ENCODE results near the gene DOCK10.

DOCK10 gene

GRCh38 chr2:224781400-224781799, 260.9 kb downstream of the DOCK10 start:
- H3K27me3 ChIP-seq (ENCODE audit: insufficient read depth, low read length) = no peaks in the 10 kb centered on the region
- no peak overlapping the region for H3K4me3 ChIP-seq (ENCODE audit: low read depth, low read length)
- no peak overlapping the region for H3K27ac ChIP-seq (ENCODE audit: low read depth, low read length)
- H3K36me3 ChIP-seq (ENCODE audit: insufficient read depth, low read length) = peaks cover 4% of the 10 kb centered on the region; the same call in 1 of the 2 replicates
- H2AFZ ChIP-seq (ENCODE audit: low read length, unreplicated experiment) = no peak overlapping the region
- no peaks in the 10 kb centered on the region for H3K4me1 ChIP-seq (ENCODE audit: control insufficient read depth, insufficient read depth, low read length, unreplicated experiment)
- no peaks in the 10 kb centered on the region for H3K79me2 ChIP-seq (ENCODE audit: control insufficient read depth, insufficient read depth, low read length, unreplicated experiment)

GRCh38 chr2:224780823-224781222, 261.4 kb downstream of the DOCK10 start:
- Histone ChIP-seq H2AFZ (ENCODE audit: low read length, unreplicated experiment) (no peak overlapping the region), H3K4me1 (ENCODE audit: control insufficient read depth, insufficient read depth, low read length, unreplicated experiment) (no peaks in the 10 kb centered on the region), H3K27ac (ENCODE audit: low read depth, low read length) (no peak overlapping the region), H3K36me3 (ENCODE audit: insufficient read depth, low read length) (0 out of 2 replicates have a peak, but pooled peaks cover 4% of the 10 kb centered on the region), H3K79me2 (ENCODE audit: control insufficient read depth, insufficient read depth, low read length, unreplicated experiment) (no peaks in the 10 kb centered on the region), H3K27me3 (ENCODE audit: insufficient read depth, low read length) (no peaks in the 10 kb centered on the region), H3K4me3 (ENCODE audit: low read depth, low read length) (no peak overlapping the region)

GRCh38 chr2:224780106-224780505, 262.2 kb downstream of the DOCK10 start:
- Histone ChIP-seq H2AFZ (ENCODE audit: low read length, unreplicated experiment) (no peak overlapping the region), H3K79me2 (ENCODE audit: control insufficient read depth, insufficient read depth, low read length, unreplicated experiment) (no peaks in the 10 kb centered on the region), H3K27me3 (ENCODE audit: insufficient read depth, low read length) (no peaks in the 10 kb centered on the region), H3K4me3 (ENCODE audit: low read depth, low read length) (no peak overlapping the region), H3K27ac (ENCODE audit: low read depth, low read length) (no peak overlapping the region), H3K36me3 (ENCODE audit: insufficient read depth, low read length) (0 out of 2 replicates have a peak, but pooled peaks cover 4% of the 10 kb centered on the region), H3K4me1 (ENCODE audit: control insufficient read depth, insufficient read depth, low read length, unreplicated experiment) (no peaks in the 10 kb centered on the region)

GRCh38 chr2:224778474-224778877, 263.8 kb downstream of the DOCK10 start:
- Histone ChIP-seq H3K4me3 (ENCODE audit: low read depth, low read length) (no peak overlapping the region), H3K27me3 (ENCODE audit: insufficient read depth, low read length) (no peaks in the 10 kb centered on the region), H3K27ac (ENCODE audit: low read depth, low read length) (no peak overlapping the region), H2AFZ (ENCODE audit: low read length, unreplicated experiment) (no peak overlapping the region), H3K36me3 (ENCODE audit: insufficient read depth, low read length) (peaks cover 9% of the 10 kb centered on the region; the same call in 1 of the 2 replicates), H3K79me2 (ENCODE audit: control insufficient read depth, insufficient read depth, low read length, unreplicated experiment) (no peaks in the 10 kb centered on the region), H3K4me1 (ENCODE audit: control insufficient read depth, insufficient read depth, low read length, unreplicated experiment) (no peaks in the 10 kb centered on the region)

- peaks cover 15% of the 10 kb centered on the region; the same call in 1 of the 2 replicates for H3K36me3 ChIP-seq (ENCODE audit: insufficient read depth, low read length)
- no peaks in the 10 kb centered on the region for H3K79me2 ChIP-seq (ENCODE audit: control insufficient read depth, insufficient read depth, low read length, unreplicated experiment)
- H2AFZ ChIP-seq (ENCODE audit: low read length, unreplicated experiment) = no peak overlapping the region
- H3K4me1 ChIP-seq (ENCODE audit: control insufficient read depth, insufficient read depth, low read length, unreplicated experiment) = no peaks in the 10 kb centered on the region
- H3K4me3 ChIP-seq (ENCODE audit: low read depth, low read length) = no peak overlapping the region
- H3K27ac ChIP-seq (ENCODE audit: low read depth, low read length) = no peak overlapping the region
- H3K27me3 ChIP-seq (ENCODE audit: insufficient read depth, low read length) = no peaks in the 10 kb centered on the region
Observed at GRCh38 chr2:224777559-224777930, 264.7 kb downstream of the DOCK10 start.

GRCh38 chr2:224776795-224777558, 265.3 kb downstream of the DOCK10 start:
- no peaks in the 10 kb centered on the region for H3K4me1 ChIP-seq (ENCODE audit: control insufficient read depth, insufficient read depth, low read length, unreplicated experiment)

GRCh38 chr2:224775647-224776046, 266.6 kb downstream of the DOCK10 start:
- no peaks in the 10 kb centered on the region for H3K27me3 ChIP-seq (ENCODE audit: insufficient read depth, low read length)
- H3K79me2 ChIP-seq (ENCODE audit: control insufficient read depth, insufficient read depth, low read length, unreplicated experiment) = no peaks in the 10 kb centered on the region
- no peak overlapping the region for H3K4me3 ChIP-seq (ENCODE audit: low read depth, low read length)
- H3K27ac ChIP-seq (ENCODE audit: low read depth, low read length) = no peak overlapping the region
- no peak overlapping the region for H2AFZ ChIP-seq (ENCODE audit: low read length, unreplicated experiment)
- peaks cover 18% of the 10 kb centered on the region; the same call in 1 of the 2 replicates for H3K36me3 ChIP-seq (ENCODE audit: insufficient read depth, low read length)
- no peaks in the 10 kb centered on the region for H3K4me1 ChIP-seq (ENCODE audit: control insufficient read depth, insufficient read depth, low read length, unreplicated experiment)

More at GRCh38 chr2:224776795-224777558, 265.3 kb downstream of the DOCK10 start:
- no peaks in the 10 kb centered on the region for H3K79me2 ChIP-seq (ENCODE audit: control insufficient read depth, insufficient read depth, low read length, unreplicated experiment)
- no peaks in the 10 kb centered on the region for H3K27me3 ChIP-seq (ENCODE audit: insufficient read depth, low read length)
- H2AFZ ChIP-seq (ENCODE audit: low read length, unreplicated experiment) = no peak overlapping the region
- H3K27ac ChIP-seq (ENCODE audit: low read depth, low read length) = no peak overlapping the region
- no peak overlapping the region for H3K4me3 ChIP-seq (ENCODE audit: low read depth, low read length)
- H3K36me3 ChIP-seq (ENCODE audit: insufficient read depth, low read length) = peaks cover 15% of the 10 kb centered on the region; the same call in 1 of the 2 replicates

GRCh38 chr2:224774735-224775134, 267.5 kb downstream of the DOCK10 start:
- Histone ChIP-seq H3K27me3 (ENCODE audit: insufficient read depth, low read length) (no peaks in the 10 kb centered on the region), H3K4me1 (ENCODE audit: control insufficient read depth, insufficient read depth, low read length, unreplicated experiment) (no peaks in the 10 kb centered on the region), H2AFZ (ENCODE audit: low read length, unreplicated experiment) (no peak overlapping the region), H3K4me3 (ENCODE audit: low read depth, low read length) (no peak overlapping the region), H3K36me3 (ENCODE audit: insufficient read depth, low read length) (peaks cover 27% of the 10 kb centered on the region; the same call in 1 of the 2 replicates), H3K27ac (ENCODE audit: low read depth, low read length) (no peak overlapping the region), H3K79me2 (ENCODE audit: control insufficient read depth, insufficient read depth, low read length, unreplicated experiment) (no peaks in the 10 kb centered on the region)

- Histone ChIP-seq H3K36me3 (ENCODE audit: insufficient read depth, low read length) (peaks cover 31% of the 10 kb centered on the region; the same call in 1 of the 2 replicates), H2AFZ (ENCODE audit: low read length, unreplicated experiment) (no peak overlapping the region), H3K4me1 (ENCODE audit: control insufficient read depth, insufficient read depth, low read length, unreplicated experiment) (no peaks in the 10 kb centered on the region), H3K79me2 (ENCODE audit: control insufficient read depth, insufficient read depth, low read length, unreplicated experiment) (no peaks in the 10 kb centered on the region), H3K27me3 (ENCODE audit: insufficient read depth, low read length) (no peaks in the 10 kb centered on the region), H3K27ac (ENCODE audit: low read depth, low read length) (no peak overlapping the region), H3K4me3 (ENCODE audit: low read depth, low read length) (no peak overlapping the region)
Observed at GRCh38 chr2:224772494-224772893, 269.8 kb downstream of the DOCK10 start.

GRCh38 chr2:224769489-224769888, 272.8 kb downstream of the DOCK10 start:
- H3K36me3 ChIP-seq (ENCODE audit: insufficient read depth, low read length) = peaks cover 40% of the 10 kb centered on the region
- no peak overlapping the region for H3K27ac ChIP-seq (ENCODE audit: low read depth, low read length)
- H3K4me3 ChIP-seq (ENCODE audit: low read depth, low read length) = no peak overlapping the region
- H3K27me3 ChIP-seq (ENCODE audit: insufficient read depth, low read length) = no peaks in the 10 kb centered on the region
- H2AFZ ChIP-seq (ENCODE audit: low read length, unreplicated experiment) = no peak overlapping the region
- H3K4me1 ChIP-seq (ENCODE audit: control insufficient read depth, insufficient read depth, low read length, unreplicated experiment) = no peaks in the 10 kb centered on the region
- H3K79me2 ChIP-seq (ENCODE audit: control insufficient read depth, insufficient read depth, low read length, unreplicated experiment) = no peaks in the 10 kb centered on the region
